ENCODE measurements around the gene ZFR. TPM values are rescaled to one million over a fixed set of nuclear protein-coding genes. Genes with fewer than 3 reads are reported as not detected.
"Not testable (repeated sequence)": the region's sequence is repeated elsewhere in the genome, so short reads cannot be mapped to it uniquely, and the experiment has no call there.

ZFR gene
- total RNA-seq, 1 donor from 2014 or later, result 66.1 TPM

DNA sequence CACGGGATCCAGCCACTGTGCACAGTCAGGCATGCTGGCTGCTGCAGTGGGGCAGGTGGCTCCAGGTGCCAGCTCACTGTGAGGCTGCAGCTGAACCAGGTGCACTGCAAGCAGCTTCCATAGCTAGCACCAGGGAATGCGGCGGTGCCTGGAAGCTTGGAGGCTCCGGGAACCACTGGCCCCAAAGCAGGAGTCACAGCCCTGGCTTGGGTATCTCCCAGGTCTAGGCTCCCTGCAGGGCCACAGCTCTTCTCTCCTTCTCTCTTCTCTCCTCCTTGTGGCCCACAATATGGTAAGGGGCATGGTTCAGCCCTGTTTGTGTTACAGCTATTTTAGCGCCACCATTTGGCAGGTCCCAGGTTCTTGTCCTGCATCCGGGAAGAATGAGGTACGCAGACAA, 125.1 kb downstream of the ZFR start:
- DNase-seq, result no peak

DNA sequence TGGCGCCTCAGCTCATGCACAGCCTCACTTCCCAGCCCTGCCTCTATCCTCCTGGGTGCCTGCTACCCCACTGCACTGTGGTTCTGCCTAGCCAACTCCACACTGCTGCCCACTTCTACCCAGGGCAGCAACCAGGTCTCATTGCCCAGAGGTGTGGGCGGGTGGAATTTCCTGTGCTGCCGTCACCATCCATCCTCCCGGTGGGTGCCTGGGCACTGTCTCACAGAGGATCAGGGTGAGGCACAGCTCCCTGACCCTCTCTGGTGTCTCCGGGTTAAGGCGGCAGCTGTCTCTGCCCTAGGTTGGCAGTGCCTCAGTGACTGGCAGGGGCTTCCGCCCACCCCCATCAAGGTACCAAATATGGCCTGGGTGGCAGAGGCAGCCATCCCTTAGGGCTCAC, 127.5 kb downstream of the ZFR start:
- no peak for DNase-seq

GRCh38 chr5:32315221-32316014, 129.1 kb downstream of the ZFR start:
- no peak for DNase-seq

DNA sequence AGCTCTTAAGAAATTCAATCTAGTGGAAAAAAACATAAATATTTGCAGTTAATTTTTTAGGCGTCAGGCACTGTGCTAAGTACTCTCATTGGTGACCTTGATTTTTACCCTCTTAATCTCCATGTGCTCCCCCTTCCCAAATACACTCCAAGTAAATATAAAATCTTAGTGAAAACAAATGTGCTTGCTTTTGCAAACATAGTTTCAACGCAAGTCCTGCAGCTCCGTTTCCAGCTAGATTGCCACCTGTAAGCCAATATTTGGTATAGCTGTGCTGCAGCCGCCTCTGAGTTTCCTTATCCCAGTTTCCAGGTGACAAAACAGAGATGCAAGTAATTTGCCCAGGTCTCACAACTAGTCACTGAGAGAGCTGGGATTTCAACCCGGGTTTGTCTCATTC, 129.9 kb downstream of the ZFR start:
- DNase-seq, result no peak

DNA sequence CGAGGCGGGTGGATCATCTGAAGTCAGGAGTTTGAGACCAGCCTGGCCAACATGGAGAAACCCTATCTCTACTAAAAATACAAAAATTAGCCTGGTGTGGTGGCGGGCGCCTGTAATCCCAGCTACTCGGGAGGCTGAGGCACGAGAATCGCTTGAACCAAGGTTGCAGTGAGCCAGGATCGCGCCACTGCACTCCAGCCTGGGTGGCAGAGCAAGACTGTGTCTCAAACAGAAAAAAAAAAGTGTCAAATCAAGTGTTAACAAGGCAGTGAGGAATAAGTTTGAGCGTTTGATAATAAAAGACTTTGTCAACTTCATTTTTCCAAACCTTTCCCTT, 130.4 kb downstream of the ZFR start:
- not testable (repeated sequence) for DNase-seq

DNA sequence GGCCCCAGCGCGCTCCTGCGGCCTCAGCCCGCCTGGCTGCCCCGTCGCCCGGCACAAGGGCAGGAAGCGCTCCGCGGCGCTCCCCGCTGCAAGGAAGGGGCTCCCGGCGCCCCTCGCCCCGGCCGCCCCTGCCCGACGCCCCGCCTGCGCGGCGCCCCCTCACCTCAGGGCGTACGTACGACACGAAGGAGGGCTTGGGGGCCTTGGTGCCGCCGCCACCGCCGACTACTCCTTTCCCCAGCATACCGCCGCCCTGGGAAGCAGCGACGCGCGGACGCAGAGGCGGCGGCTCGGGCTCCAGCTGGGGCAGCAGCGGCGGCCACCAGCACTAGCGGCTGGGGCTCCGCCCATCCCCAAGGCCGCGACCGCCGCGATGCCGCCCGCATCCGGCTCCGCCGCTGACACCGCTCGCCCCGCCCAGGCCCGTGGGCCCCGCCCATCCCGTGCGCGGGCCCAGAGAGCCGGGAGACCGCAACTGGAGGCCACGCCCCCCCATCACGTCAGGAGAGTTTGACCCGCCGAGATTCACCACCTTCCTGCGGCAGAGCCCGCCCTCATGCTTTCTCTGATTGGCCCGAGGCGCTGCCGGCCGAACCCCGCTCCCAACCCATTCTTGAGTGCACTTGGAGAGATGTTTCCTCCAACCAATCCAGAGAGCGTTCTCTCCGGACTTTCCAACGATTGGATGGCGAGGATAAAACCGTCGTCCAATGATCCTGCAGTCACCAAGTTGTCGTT, 131.8 kb downstream of the ZFR start, which contains the start of gene MTMR12:
TSS of gene MTMR12 (minus strand) at position 345 of the 738 bp plus-strand sequence. CDS start at position 244, 101 bp downstream.
- peak; percentile 100 for DNase-seq

DNA sequence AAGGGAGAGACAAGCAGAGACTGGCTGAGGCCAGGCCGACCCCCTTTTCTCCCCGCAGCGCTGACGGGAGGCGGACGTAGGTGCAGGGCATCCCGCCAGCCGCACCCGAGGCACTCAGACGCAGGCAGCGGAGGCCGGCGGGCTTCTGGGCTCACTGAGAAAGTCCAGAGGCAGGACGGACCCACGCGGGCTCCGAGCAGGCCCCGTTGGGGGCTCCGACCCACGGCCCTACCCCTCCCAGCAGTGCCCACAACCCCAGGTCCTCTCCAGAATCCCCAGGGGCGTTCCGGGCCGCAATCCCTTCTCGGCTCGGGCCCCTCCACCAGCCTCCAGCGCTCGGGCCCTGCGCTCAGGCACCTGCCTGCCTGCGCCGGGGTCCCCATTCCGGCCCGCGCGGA, 132.3 kb downstream of the ZFR start:
- no peak for DNase-seq

DNA sequence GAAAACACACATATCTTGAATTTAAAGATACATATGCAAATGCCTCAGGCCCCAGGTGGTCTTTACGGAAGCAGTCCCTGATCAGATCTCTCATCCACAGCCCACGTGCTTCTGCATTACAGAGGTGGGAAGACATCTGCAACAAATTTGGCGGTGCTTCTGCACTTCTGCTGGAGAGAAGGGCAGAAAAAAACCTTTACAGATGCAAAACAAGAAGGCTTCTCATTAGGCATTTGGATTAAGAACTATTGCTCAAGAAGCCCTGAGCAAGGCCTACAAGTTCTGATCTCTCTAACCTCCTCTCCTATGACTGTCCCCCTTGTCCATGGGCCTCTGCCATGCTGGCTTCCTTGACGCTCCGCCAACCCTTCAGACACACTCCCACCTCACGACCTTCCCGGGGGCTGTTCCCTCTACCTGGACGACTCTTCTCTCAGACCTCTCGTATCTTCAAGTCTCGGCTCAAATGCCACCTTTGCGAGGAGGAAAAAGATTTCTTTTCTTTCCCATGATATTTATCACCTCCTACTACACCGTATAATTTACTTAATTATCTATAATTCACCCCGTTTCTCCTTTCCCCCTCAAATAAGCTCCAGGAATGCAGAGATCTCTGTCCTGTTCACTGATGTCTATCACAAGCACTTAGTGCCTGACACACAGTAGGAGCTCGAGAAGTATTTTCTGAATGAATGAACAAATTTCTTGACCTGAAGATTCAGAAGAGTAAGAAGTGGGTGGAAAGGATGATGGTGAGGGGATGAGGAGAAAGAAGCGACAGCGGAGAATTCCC, 132.9 kb downstream of the ZFR start:
- DNase-seq, result no peak

DNA sequence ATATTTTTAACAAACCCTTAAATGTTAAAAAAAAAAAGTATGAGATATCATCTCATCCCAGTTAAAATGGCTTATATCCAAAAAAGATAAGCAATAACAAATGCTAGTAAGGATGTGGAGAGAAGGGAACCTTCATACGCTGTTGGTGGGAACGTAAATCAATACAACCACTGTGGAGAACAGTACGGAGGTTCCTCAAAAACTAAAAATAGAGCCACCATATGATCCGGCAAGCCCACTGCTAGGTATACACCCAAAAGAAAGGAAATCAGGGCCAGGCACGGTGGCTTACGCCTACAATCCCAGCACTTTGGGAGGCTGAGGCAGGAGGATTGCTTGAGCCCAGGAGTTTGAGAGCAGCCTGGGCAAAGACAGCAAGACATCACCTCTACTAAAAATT, 134.8 kb downstream of the ZFR start:
- no peak for DNase-seq

DNA sequence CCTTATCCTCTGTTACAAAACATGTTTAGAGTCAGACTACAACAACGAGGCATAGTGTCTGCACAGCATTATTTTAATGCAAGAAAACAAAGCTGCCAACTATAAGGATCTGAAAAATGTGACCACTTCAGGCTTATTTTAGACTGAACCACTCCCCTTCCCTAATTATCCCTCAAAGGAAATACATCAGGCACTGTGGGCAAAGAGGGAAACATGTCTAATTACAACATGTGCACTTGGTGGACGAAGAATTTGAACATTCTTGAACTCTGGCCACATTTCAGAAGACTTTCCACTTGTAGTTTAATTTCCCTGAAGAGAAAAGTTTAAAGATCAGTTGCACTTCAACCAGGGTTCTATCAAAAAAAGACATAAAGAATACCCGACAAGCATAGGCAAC, 135.6 kb downstream of the ZFR start:
- peak; percentile 28 for DNase-seq

DNA sequence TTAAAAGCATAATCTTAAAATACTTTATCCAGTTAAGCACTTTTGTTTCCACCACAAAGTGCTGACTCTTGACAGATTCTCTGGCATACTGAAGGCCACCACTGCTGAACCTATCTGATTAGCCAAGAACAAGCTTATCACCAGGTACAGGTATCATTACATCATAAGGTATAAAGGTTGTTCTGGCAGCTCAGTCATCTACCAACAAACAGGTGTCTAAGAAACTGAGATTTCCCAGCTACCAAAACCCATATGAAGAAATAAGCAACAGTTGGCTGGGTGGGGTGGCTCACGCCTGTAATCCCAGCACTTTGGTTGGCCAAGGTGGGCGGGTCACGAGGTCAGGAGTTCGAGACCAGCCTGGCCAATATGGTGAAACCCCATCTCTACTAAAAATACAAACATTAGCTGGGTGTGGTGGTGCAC, 136.8 kb downstream of the ZFR start:
- DNase-seq, result no peak

- DNase-seq, result no peak
Observed at GRCh38 chr5:32304622-32305021, 139.9 kb downstream of the ZFR start.

Small RNAs within 50 kb of the gene (small RNA-seq; reads per million reads assigned to genes)
- gene MIR579 (ENCODE audit: low replicate concordance), result 0.07 reads per million
- gene RNU6-378P (ENCODE audit: low replicate concordance), result not detected

Other genes starting within 250 kb of the ZFR start
- 27.7 TPM for gene MTMR12, start 131.8 kb downstream of the ZFR start, total RNA-seq
- gene SUB1, start 140.8 kb upstream of the ZFR start, total RNA-seq, result 115 TPM

All from skin of body (tissue), 3 donors.